ENCODE data around the gene ATOSB. TPM values are rescaled to one million over a fixed set of nuclear protein-coding genes. Genes with fewer than 3 reads are reported as not detected.

The ATOSB gene
- total RNA-seq, 1 donor from 2014 or later, result 15.5 TPM

DNA sequence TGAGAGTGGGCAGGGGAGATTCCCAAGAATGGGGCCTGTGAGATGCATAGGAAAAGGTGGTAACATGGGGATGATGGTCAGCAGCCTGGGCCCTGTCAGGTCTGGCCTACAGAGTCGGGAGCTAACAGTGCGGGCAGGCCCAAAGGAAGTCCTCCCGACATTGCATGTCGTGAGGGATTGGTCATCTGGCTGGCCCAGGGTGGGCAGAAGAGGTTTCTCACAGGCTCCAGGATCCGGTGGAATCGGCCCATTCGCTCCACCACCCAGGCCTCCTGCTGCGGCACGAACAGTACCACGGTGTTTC is 13.2 kb downstream of the ATOSB start:
- no peak for ATAC-seq
- DNase-seq (ENCODE audit: missing footprints), result no peak
- intact Hi-C loops (cut with DNase I), result no loop called here

DNA sequence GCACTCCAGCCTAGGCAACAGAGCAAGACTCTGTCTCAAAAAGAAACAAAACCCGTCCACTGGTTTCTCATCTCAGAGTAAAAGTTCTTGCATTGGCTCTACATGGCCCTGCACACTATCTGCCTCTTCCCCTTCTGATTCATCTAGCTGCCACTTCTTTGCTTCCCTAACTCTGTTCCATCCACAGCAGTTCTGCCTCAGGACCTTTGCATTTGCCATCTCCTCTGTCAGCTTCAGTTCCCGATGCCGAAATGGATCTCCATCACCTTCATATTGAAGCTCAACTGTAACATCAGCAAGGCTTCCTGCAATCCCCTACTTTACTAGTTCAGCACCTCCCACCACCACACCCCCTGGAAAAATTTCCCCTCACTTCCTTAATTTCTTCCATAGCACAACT is 18.1 kb downstream of the ATOSB start:
- ATAC-seq, result no peak
- intact Hi-C loops (cut with DNase I), result loop anchor here (2.0 to 5.0 kb wide), 2 partner anchors 25 to 200 kb away; partner anchors contain the start of gene VCP
- DNase-seq (ENCODE audit: missing footprints), result no peak

DNA sequence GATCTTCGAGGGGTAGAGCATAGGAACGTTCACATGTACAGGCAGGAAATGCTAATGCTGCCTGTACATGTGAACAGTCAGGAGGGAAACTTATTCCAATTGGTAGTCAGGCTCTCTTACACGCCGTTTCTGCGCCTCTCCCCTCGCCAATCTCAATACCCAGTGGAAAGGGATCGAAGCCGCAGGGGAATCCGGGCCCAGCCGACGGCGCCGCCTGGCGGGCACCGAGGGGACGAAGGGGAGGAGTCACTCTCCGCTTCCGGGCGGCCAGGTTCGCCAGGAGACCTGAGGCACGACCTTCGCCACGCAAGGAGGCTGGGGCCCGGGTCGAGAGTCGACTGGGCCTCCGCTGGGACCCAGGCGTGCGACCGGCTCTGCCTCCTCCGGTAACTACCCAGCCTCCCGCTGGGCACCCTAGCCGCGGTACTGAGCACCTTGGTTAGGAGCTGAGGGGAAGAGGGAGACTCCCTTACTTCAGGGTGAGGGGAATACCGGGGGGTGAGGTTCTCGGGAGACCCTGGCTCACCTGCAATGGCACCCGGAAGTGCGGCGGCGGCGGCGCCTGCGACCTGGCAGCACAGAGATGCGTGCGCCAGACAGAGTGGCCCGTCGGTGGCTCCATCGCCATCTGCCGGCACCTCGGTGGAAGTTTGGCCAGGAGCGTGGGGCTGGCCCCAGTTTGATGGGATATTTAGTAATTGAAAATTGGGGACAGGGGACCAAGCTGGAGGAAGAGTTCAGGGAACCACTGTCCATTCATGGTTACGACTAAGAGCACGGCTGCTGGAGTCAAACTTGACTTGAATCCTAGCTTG is 19.4 kb downstream of the ATOSB start, which contains the start of gene PIGO:
Gene PIGO, minus strand, starts transcription at position 557 of the 815 bp plus-strand sequence. CDS start 1,026 bp downstream, outside the sequence.
- peak; percentile 93 for ATAC-seq
- intact Hi-C loops (cut with DNase I), result loop anchor here (1.0 to 5.0 kb wide), 3 partner anchors 16 to 199 kb away; partner anchors contain the start of gene VCP

DNA sequence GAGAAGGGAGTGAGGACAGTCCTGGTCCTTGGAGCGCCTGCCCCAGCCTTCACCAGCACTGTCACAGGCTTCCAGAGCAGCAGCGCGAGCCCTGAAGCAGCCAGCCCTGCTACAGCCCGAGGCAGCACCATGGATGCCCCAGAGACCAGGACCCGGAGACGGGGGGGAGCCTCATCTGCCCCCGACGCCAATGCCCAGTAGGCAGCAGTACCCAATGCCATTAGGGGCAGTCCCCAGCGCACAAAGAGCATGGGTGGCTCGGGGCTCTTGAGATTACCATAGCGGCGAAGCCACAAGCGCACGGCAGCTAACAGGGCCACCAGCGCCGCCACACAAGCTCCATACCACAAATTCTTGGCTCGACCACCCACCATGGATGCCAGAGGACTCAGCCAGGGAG is 24.1 kb downstream of the ATOSB start:
- ATAC-seq (no peak), DNase-seq (ENCODE audit: missing footprints) (no peak)
- intact Hi-C loops (cut with DNase I), result no loop called here

More for the DNA sequence above, 19.4 kb downstream of the ATOSB start, which contains the start of gene PIGO:
- DNase-seq (ENCODE audit: missing footprints), result peak; percentile 96

DNA sequence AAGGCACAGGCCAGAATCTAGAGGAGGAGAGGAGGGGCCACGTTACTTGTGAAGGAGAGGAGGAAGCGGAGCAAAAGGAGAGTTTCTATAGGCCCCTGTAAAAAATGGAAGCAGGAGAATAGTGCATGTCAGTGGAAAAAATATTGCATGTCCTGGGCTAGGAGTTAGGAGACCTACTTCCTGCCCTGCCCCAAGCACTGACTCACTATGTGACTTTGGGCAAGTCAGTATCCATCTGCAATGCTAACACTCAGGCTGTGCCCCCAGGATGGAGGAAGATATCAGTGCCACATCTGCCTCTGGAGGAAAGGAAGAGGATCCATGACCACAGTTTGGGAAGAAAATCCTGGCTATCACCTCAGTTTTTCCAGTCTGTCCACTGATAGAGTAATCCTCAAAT is 26.2 kb downstream of the ATOSB start:
- DNase-seq (ENCODE audit: missing footprints), result no peak
- no peak for ATAC-seq
- intact Hi-C loops (cut with DNase I), result no loop called here

DNA sequence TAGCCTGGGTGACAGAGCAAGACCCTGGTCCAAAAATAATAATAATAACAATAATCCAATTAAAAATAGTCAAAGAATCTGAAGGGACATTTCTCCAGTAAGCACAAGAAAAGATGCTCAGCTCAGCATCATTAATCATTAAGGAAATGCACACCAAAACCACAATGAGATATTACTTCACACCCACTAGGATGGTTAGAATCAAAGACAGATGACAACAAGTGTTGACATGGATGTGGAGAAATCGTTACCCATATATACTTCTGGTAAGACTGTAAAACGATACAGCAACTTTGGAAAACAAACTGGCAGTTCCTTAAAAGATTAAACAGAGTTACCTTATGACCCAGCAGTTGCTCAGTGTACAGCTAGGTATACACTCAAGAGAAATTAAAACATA is 30.6 kb downstream of the ATOSB start:
- intact Hi-C loops (cut with DNase I), result no loop called here
- ATAC-seq, result no peak
- DNase-seq (ENCODE audit: missing footprints), result no peak

DNA sequence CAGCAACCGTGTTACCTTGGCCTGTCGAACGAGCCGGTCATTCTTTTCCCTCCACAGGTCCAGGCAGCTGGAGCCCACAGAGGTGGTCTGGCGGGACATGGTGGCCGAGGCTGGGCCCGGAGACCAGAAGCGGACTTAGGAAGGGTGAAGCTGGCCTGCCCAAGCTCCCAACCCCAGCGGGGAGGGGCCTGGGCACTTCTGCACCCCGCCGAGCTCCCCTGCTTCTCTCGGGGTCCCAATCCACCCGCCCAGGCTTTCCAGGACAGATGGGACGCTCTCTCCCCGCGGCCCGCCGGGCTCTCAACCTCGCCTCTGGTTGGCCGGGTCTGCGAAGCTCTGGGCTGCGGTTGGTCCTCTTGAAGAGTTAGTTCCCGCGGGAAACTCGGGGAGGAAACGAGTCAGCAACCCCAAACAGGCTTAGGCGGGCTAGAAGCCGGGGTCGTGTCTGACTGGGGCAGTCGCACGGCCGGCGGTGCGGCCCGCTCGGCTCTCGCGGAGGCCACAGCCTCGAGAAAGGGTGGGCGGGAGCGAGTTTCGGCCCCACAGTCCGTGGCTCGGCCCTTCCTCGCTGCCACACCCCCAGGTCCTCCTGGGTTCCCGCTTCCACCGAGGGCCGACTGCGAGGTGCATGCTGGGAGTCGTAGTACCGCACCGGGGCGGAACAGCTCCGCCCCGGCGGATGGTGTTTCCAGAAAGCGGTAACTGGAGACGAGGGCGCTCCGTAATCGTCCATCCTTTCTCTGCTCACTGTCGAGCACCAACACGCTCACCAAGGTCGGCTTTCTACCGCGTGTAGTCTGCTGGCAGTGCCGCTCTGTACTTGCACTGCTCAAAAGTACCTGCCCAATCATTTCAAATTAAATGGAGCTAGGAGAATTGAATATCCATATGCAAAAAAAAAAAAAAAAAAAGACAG is 36.0 kb downstream of the ATOSB start, which contains the start of gene FANCG:
Gene FANCG, minus strand, starts transcription at position 517 of the 916 bp plus-strand sequence. Its CDS starts 418 bp downstream, at position 99.
- intact Hi-C loops (cut with DNase I), result loop anchor here (1.0 kb wide), 1 partner anchor 17 kb away; the partner anchor contains the start of gene PIGO
- ATAC-seq (peak; percentile 99), DNase-seq (ENCODE audit: missing footprints) (peak; percentile 97)

DNA sequence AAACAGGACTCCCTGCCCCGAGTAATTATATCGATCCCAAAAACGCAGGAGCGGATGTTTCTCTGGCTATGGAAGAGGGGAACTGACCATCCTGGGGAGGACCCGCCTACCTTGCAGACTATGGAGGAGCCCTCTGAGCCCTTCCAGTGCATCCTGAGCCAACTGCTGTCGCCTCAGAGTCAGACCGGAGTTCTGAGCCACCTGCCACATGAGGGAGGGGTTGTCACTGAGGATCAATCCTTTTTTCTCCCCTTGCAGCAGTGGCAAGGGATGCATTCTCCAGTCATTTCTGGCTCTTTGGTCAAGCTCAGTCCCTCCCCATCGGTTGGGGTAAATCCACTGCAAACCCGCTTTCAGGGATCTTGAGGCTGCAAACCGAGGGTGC is 36.6 kb downstream of the ATOSB start:
- DNase-seq (ENCODE audit: missing footprints) (no peak), ATAC-seq (no peak)
- intact Hi-C loops (cut with DNase I), result no loop called here

DNA sequence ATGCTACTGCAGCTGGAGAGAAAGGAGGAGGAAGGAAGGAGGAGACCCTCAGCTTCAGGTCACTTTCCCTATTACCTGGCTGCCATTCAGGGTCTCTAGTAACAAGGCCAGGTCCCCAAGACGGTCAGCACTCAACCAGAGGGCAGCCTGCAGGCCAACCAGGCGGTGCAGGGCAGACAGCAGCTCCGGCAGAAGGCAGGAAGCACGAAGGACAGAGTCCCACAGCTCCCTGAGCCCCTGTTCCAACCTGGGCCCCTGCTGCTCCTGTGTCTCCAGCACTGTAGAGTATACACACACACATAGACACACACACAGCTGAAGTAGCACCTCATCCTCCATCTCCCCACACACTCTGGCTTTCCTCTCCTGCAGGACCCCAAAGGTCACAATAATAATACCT is 37.6 kb downstream of the ATOSB start:
- ATAC-seq, result no peak
- intact Hi-C loops (cut with DNase I), result no loop called here
- no peak for DNase-seq (ENCODE audit: missing footprints)

DNA sequence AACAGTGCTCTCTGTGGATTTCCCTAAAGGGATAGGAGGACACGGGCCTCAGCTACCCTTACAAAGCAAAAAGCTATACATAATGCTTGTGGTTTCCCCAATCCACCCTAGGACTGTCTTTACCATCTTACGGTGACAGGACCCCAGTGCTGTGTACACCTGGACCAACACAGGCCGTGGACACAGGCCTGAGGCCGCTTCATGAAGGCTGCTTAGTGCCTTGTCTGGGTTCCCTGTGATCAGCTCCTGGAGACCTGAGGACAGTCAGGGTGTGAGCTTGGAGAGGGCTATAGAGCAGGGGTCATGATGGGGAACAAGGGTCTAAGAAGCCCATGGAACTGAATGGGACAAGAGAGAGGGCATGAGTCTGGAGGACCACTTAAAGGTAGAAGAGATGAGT is 38.8 kb downstream of the ATOSB start:
- ATAC-seq, result no peak
- intact Hi-C loops (cut with DNase I), result no loop called here
- DNase-seq (ENCODE audit: missing footprints), result no peak

DNA sequence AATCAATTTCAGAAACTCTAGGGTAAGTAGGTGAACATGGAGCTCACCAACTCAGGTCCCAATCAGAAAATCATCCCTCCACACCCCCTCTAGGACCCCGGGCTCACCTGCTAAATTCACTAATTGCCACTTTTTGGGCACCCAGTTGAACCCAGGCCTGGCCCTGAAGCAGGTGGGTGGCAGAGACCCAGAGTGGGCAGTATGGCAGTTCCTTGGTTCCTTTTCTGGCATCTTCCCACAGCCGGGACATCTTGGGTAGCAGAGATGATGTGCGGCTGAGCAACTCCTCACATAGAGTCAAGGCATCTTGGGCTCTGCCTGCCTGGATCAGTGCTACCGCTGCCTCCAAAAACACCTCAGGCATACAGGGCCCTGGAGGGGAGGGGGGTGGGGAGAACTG is 40.3 kb downstream of the ATOSB start:
- no peak for DNase-seq (ENCODE audit: missing footprints)
- ATAC-seq, result no peak
- intact Hi-C loops (cut with DNase I), result no loop called here

DNA sequence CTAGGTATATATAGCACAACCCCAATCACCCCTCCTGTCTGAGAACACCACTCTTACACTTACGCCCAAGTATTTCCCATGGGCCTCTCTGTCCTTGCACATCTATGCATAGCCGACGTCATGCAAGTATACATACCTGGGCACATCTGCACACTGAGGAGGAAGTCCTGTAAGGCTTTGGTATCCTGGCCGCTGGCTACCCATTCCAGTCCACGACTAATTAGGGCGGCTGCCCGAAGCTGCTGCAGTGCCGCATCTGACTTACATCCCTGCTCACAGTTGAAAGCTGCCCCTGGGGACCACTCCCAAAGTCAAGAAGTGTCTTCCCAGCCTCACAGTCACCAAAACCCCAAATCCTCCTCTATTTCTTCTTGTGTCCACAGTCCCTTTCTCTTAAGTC is 40.9 kb downstream of the ATOSB start:
- ATAC-seq, result no peak
- intact Hi-C loops (cut with DNase I), result no loop called here
- no peak for DNase-seq (ENCODE audit: missing footprints)

DNA sequence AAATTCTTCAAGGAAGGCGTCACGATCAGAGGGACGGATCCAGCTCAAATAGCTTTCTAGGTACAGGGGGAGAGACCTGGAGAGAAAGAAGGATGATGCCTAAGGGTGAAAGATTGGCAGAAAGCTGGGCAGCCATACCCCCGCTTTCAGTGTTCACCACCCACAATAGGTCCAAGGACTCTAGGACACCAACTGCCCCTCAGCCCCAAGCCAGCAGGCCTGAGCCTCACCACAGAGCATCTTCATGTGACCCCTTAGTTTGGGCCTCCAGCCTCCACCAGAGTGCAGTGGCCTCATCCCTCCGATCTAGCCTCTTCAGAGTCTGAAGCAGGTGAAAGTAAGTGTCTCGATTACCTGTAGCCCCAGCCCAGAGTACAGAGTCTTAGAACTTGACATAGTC is 41.5 kb downstream of the ATOSB start:
- intact Hi-C loops (cut with DNase I), result no loop called here
- DNase-seq (ENCODE audit: missing footprints) (no peak), ATAC-seq (no peak)

DNA sequence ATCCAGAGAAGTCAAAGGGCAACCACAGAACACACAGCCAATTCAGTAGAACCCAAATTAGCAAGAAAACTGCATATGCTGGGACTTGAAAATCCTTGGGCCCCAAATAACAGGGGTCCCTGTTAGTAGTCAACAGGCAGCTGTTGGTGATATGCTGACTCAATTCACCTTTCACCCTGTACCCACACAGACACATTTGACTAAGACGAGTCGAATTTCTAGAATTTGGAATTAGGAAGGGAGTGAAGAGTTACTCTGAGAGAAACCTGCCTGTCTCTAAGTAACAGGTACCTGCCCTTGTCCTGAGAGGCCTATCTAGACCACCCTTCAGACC is 42.4 kb downstream of the ATOSB start:
- no peak for ATAC-seq
- no peak for DNase-seq (ENCODE audit: missing footprints)
- intact Hi-C loops (cut with DNase I), result loop anchor here (2.0 kb wide), 2 partner anchors 24 to 84 kb away; partner anchors contain the start of genes DNAJB5 and PIGO

DNA sequence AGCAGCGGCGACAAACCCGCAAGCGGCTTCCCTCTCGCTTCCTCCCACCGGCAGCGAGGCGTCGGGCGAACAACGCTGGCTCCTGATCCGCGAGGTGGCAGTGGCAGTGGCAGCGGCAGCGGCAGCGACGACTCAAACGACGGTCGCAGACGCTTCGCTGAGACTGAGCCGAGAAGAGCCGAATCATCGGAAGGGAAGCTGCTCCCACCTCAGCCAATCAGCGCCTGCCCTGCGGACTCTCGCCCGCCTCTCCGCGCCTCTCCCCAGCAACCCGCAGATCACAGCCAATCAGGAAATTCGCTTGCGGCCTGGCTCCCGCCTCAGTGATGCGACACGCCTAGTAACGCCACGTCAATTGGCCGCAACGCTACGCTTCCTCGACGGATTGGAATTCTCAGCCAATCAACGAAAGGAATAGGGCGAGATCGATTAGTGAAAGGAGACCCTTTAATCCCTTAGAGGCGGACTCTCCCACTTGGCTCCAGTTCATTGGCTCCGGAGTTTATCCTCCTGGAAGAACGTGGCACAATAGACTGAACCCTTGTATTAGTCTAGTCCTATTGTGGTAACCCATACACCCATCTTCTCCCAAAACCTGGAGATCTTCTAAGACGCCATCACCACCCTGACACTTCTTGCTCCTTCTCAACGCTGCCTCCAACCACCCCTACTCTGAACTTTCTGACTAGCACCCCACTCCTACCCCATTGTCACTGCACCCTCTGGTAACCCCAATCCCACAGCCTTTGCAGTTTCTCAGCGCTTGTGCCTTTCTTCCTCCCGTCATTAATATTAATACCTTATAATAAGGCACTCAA is 43.0 kb downstream of the ATOSB start, which contains the start of gene VCP:
Gene VCP, minus strand, starts transcription at position 165 of the 818 bp plus-strand sequence. CDS start 272 bp downstream, outside the sequence.
- intact Hi-C loops (cut with DNase I), result loop anchor here (2.0 kb wide), 2 partner anchors 24 to 84 kb away; partner anchors contain the start of genes DNAJB5 and PIGO
- ATAC-seq, result peak; percentile 96
- peak; percentile 98 for DNase-seq (ENCODE audit: missing footprints)

DNA sequence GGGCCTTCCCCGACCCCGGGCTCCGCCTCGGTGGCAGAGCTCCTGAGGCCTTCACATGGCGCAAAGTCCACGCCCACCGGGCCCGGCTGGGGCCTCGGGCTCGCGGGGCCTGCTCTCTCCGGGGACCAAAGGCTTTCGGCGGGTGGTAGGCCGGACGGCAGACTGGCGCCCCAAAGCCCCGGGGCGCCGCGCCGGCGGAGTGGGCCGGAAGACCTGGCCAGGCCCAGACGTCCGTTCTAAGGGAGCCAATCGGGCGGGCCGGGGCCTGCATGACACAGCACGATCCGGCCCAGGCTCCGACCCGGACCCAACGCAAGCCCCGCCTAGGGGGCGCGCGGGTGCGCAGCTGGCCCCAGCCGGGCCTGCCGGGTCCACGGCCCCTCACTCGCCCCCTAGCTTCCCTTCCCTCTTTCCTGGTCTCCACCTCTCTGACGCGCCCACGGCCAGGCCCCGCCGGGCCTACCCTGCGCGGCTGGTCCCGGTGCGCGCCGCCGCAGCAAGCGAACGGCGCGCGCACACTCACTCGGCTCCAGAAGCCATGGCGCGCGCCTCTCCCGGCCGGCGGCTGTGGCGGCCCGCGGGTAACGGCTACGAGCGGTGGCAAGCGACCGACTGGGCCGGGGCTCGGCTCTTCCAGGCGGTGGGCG is 43.7 kb downstream of the ATOSB start:
- intact Hi-C loops (cut with DNase I), result loop anchor here (2.0 kb wide), 3 partner anchors 25 to 83 kb away; partner anchors contain the start of genes DNAJB5 and PIGO
- DNase-seq (ENCODE audit: missing footprints) (peak; percentile 96), ATAC-seq (peak; percentile 83)

DNA sequence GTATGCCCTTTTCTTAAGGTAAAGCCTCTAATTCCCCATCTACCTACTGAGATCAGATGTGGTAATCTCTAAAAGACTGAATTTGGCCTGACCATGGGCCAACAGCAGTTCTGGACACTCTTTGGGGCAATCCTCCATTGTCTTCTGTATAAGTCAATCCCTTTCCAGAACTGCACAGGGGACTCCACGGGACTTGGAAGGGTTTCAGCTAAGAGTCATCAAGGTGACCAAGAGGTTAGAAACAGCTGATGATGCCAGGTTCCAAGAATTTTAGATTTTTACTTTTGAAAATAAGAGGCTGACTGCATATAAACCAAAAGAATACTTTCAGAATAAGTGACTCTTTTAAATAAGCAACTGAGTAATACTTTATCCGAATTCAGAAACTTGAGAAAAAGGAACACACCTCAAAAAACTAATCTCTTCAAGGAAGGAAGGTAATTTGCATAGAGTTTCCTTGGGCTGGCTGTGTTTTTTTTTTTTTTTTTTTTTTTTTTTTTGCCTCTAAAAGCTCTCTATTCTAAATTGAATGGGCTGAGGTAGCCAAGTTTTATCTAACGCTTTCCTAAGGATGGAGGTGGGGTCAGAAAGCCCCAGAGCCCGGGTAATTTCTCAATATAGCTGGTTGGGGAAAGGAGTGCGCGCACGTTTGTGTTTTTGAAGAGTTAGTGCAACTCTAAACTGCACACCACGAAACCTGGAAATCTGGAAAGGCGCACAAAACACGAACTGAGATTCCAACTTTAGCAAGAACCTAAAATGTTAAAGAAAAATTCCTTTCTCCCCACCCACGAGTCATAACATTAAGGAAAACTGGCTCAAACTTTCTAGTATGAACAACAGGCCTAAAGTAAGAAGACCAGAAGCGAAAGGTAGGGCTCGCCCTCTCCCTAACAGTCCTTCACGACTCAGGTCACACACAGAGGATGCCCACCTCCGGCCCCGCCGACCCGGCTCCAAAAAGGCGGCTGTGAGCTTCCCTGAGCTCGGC is 44.5 kb downstream of the ATOSB start:
- ATAC-seq, result no peak
- no peak for DNase-seq (ENCODE audit: missing footprints)
- intact Hi-C loops (cut with DNase I), result loop anchor here (2.0 kb wide), 1 partner anchor 76 kb away; no protein-coding TSS in a partner anchor

Measured in Right ventricle myocardium inferior (tissue), 1 donor.